HCT116 (cell line): Measurements from ENCODE around the gene NFIX. TPM values are rescaled to one million over a fixed set of nuclear protein-coding genes. Genes with fewer than 3 reads are reported as not detected.

Experiments
- ATAC-seq: fragments of 200-7000 bp; cut with Tn5 transposase; 2 replicates; pipeline ENCODE4 v1.9.1; 2020; ENCODE audit warnings: mild to moderate bottlenecking, moderate library complexity
- BruUV-seq: library from RNA; stranded (reverse); fragments of 400-500 nt; replicated peaks from 2 replicates; lab custom pipeline; 2021; lab: Mats Ljungman, UMichigan
- CTCF ChIA-PET: fragments of 300-600 bp; sonication (Branson Sonifier 250); formaldehyde crosslinking; loops from one replicate; lab custom pipeline; 2021; ENCODE audit warnings: antibody characterized with exemption; lab: Charles Lee
- POLR2A ChIA-PET: fragments of 300-600, 350-600 bp; sonication (Branson Sonifier 250); formaldehyde crosslinking; loops from one replicate; lab custom pipeline; 2021; ENCODE audit warnings: antibody characterized with exemption; lab: Charles Lee
- RAD21 ChIA-PET, 2 experiments: fragments of 300-600 bp; sonication (Branson Sonifier 250); formaldehyde crosslinking; loops; one replicate each; lab custom pipeline; 2023; ENCODE audit warnings: low total read pairs in 2 of 2; ENCODE audit not compliant: uncharacterized antibody in 2 of 2, unreplicated experiment in 2 of 2, low non-redundant PET in 1 of 2; lab: Charles Lee
- DNase-seq: peaks from one replicate; pipeline ENCODE4 v3.0.0-alpha.2; 2010; ENCODE audit warnings: low read depth, low spot score
- H2AFZ ChIP-seq: fragments of 200-600 bp; shearing (Covaris generic), sonication (generic); 2 replicates; pipeline ENCODE4 v1.6.1; 2017; ENCODE audit warnings: low read depth, mixed run types, mixed read lengths, antibody characterized with exemption, low read length; ENCODE audit not compliant: poor library complexity, severe bottlenecking
- H3K27ac ChIP-seq: 2 replicates; pipeline ENCODE4 v1.5.1; 2012; ENCODE audit warnings: low read depth, low read length
- H3K27me3 ChIP-seq: fragments of 200-600 bp; sonication (generic); 2 replicates; pipeline ENCODE4 v1.6.1; 2016; ENCODE audit warnings: mixed run types, low read length, mixed read lengths; ENCODE audit not compliant: insufficient read depth
- H3K36me3 ChIP-seq, 2 experiments: fragments of 200-500 bp in 1 of 2; fragments of 200-600 bp in 1 of 2; sonication (Bioruptor generic) in 1 of 2; sonication (generic) in 1 of 2; 2 replicates each; pipeline versions ENCODE4 v1.5.1 to v1.6.1; 2014 to 2016; ENCODE audit warnings: low read length in 2 of 2, inconsistent platforms in 1 of 2, mixed read lengths in 1 of 2, mixed run types in 1 of 2; ENCODE audit not compliant: insufficient read depth in 2 of 2, control insufficient read depth in 1 of 2
- H3K4me1 ChIP-seq, 2 experiments: fragments of 200-600 bp in 1 of 2; sonication (generic) in 1 of 2; 2 replicates each; pipeline versions ENCODE4 v1.5.1 to v1.6.1; 2012 to 2017; ENCODE audit warnings: low read length in 2 of 2, inconsistent platforms in 1 of 2, mild to moderate bottlenecking in 1 of 2, mixed read lengths in 1 of 2, mixed run types in 1 of 2, moderate library complexity in 1 of 2; ENCODE audit not compliant: insufficient read depth in 2 of 2, control insufficient read depth in 1 of 2
- H3K4me2 ChIP-seq: fragments of 200-600 bp; sonication (generic); 2 replicates; pipeline ENCODE4 v1.6.1; 2017; ENCODE audit warnings: mixed run types, low read length, mixed read lengths
- H3K4me3 ChIP-seq, 2 experiments: fragments of 200-600 bp in 1 of 2; sonication (generic) in 1 of 2; replicated peaks in 1 of 2; 2 replicates each; pipeline ENCODE4 v1.5.1; 2011 to 2016; ENCODE audit warnings: low read length in 2 of 2, control low read depth in 1 of 2, low read depth in 1 of 2, mild to moderate bottlenecking in 1 of 2, mixed read lengths in 1 of 2, mixed run types in 1 of 2
- H3K79me2 ChIP-seq: fragments of 200-600 bp; sonication (generic); 2 replicates; pipeline ENCODE4 v1.6.1; 2017; ENCODE audit warnings: mild to moderate bottlenecking, mixed run types, low read length, moderate library complexity, mixed read lengths; ENCODE audit not compliant: insufficient read depth
- H3K9ac ChIP-seq: fragments of 200-600 bp; sonication (generic); 2 replicates; pipeline ENCODE4 v1.6.1; 2016; ENCODE audit warnings: low read length, mixed read lengths
- H3K9me2 ChIP-seq: fragments of 200-600 bp; sonication (generic), shearing (Covaris generic); 2 replicates; pipeline ENCODE4 v1.6.1; 2017; ENCODE audit warnings: mixed run types, mild to moderate bottlenecking, moderate library complexity; ENCODE audit not compliant: insufficient read depth
- H3K9me3 ChIP-seq, 2 experiments: fragments of 200-500 bp in 1 of 2; fragments of 200-600 bp in 1 of 2; sonication (Bioruptor generic) in 1 of 2; sonication (generic) in 1 of 2; 2 replicates each; pipeline ENCODE4 v1.6.1; 2014 to 2017; ENCODE audit warnings: low read length in 2 of 2, mixed read lengths in 2 of 2, inconsistent platforms in 1 of 2, low read depth in 1 of 2, mild to moderate bottlenecking in 1 of 2, mixed run types in 1 of 2, moderate library complexity in 1 of 2; ENCODE audit not compliant: control insufficient read depth in 1 of 2, insufficient read depth in 1 of 2
- H4K20me1 ChIP-seq: fragments of 200-600 bp; sonication (generic), shearing (Covaris generic); 2 replicates; pipeline ENCODE4 v1.6.1; 2017; ENCODE audit warnings: mixed run types, mild to moderate bottlenecking, moderate library complexity; ENCODE audit not compliant: insufficient read depth
- CTCF ChIP-seq, 3 experiments: fragments of 200-600 bp in 1 of 3; sonication (generic) in 1 of 3; IDR thresholded peaks in 2 of 3; conservative IDR thresholded peaks in 1 of 3; 2 replicates each; pipeline ENCODE4 v1.5.1; 2012 to 2017; ENCODE audit warnings: low read depth in 2 of 3, low read length in 2 of 3, antibody characterized with exemption in 1 of 3, borderline replicate concordance in 1 of 3, control low read depth in 1 of 3, mild to moderate bottlenecking in 1 of 3, mixed read lengths in 1 of 3, mixed run types in 1 of 3, moderate library complexity in 1 of 3; ENCODE audit not compliant: insufficient read depth in 1 of 3
- ELF1 ChIP-seq: IDR thresholded peaks from 2 replicates; pipeline ENCODE4 v1.6.1; 2012; ENCODE audit warnings: low read depth, borderline replicate concordance
- FOSL1 ChIP-seq: IDR thresholded peaks from 2 replicates; pipeline ENCODE4 v1.6.1; 2012; ENCODE audit warnings: low read depth
- JUND ChIP-seq: IDR thresholded peaks from 2 replicates; pipeline ENCODE4 v1.6.1; 2012
- MAX ChIP-seq: IDR thresholded peaks from 2 replicates; pipeline ENCODE4 v1.6.1; 2012
- POLR2A ChIP-seq: IDR thresholded peaks from 2 replicates; pipeline ENCODE4 v1.7.0; 2011; ENCODE audit warnings: borderline replicate concordance; ENCODE audit not compliant: insufficient read depth, insufficient read length; ENCODE audit errors: extremely low read depth
- REST ChIP-seq: IDR thresholded peaks from 2 replicates; pipeline ENCODE4 v1.6.1; 2012; ENCODE audit warnings: low read depth
- SP1 ChIP-seq: IDR thresholded peaks from 2 replicates; pipeline ENCODE4 v1.6.1; 2012; ENCODE audit warnings: low read depth
- SRF ChIP-seq: IDR thresholded peaks from 2 replicates; pipeline ENCODE4 v1.6.1; 2012; ENCODE audit warnings: low read depth
- YY1 ChIP-seq: IDR thresholded peaks from 2 replicates; pipeline ENCODE4 v1.6.1; 2011; ENCODE audit warnings: low read length, low read depth, moderate library complexity, mild to moderate bottlenecking; ENCODE audit not compliant: insufficient replicate concordance; ENCODE audit errors: extremely low read depth
- ZNF274 ChIP-seq: fragments of 200-500 bp; sonication (Bioruptor generic); IDR thresholded peaks from 2 replicates; pipeline ENCODE4 v1.6.1; 2014; ENCODE audit warnings: mild to moderate bottlenecking, low read depth, low read length, inconsistent platforms
- intact Hi-C: fragments of 100-400 bp; cut with micrococcal nuclease; formaldehyde crosslinking; loops from 2 replicates; pipeline ENCODE4 v1.10.0; 2022
- total RNA-seq: library from RNA; stranded (reverse); gene quantifications from one replicate; pipeline ENCODE4 v1.2.1, GENCODE V29; 2021; ENCODE audit not compliant: unreplicated experiment
- TF ChIP-seq, protein P1 (sequence below): IDR thresholded peaks from 2 replicates; pipeline ENCODE4 v1.6.1; 2011; ENCODE audit warnings: mild to moderate bottlenecking, low read length, moderate library complexity; ENCODE audit not compliant: insufficient replicate concordance; ENCODE audit errors: extremely low read depth

NFIX gene
- total RNA-seq, 1 experiment from 2014 or later = 34.8 TPM

DNA sequence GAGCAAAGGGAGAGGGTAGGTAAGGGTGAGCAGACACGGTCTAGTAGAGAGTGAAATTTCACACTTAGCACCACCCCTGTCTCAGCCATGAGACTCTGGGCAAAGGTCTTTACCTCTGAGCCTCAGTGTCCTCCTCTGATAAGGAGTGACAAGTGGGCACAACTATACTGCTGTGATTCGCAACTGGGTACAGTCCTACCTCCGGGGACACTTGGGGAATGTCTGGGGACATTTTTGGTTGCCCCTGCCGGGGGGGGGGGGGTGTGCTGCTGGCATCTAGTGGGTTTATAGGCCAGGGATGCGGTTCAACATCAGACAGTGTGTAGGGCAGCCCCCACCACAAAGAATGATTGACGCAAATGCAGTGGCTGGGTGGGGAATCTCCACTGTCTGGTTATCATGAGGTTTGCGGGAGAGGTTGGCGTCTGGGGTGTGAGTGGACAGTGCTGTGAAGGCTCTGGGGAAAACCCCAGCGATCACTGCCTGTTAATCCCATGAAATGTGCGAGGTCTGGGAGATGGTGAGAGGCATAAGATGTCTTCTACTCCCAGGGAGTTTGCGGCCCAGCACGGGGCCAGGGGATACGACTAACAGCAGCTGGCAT is 127.1 kb downstream of the NFIX start:
- RAD21 ChIA-PET = no interaction called here
- TF ChIP-seq POLR2A = no peak
- TF ChIP-seq FOSL1 = no peak
- no peak for TF ChIP-seq ELF1
- TF ChIP-seq REST = no peak
- no peak for TF ChIP-seq CTCF (IDR thresholded peaks at IDR 0.05 in 2 of 3, conservative IDR thresholded peaks at IDR 0.05 in 1 of 3; ENCODE audit: borderline replicate concordance in 1 of 3, insufficient read depth in 1 of 3, low read depth in 2 of 3, low read length in 2 of 3)
- TF ChIP-seq MAX = no peak
- TF ChIP-seq, protein P1, sequence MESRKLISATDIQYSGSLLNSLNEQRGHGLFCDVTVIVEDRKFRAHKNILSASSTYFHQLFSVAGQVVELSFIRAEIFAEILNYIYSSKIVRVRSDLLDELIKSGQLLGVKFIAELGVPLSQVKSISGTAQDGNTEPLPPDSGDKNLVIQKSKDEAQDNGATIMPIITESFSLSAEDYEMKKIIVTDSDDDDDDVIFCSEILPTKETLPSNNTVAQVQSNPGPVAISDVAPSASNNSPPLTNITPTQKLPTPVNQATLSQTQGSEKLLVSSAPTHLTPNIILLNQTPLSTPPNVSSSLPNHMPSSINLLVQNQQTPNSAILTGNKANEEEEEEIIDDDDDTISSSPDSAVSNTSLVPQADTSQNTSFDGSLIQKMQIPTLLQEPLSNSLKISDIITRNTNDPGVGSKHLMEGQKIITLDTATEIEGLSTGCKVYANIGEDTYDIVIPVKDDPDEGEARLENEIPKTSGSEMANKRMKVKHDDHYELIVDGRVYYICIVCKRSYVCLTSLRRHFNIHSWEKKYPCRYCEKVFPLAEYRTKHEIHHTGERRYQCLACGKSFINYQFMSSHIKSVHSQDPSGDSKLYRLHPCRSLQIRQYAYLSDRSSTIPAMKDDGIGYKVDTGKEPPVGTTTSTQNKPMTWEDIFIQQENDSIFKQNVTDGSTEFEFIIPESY = no peak
- TF ChIP-seq SP1 = no peak
- no peak for TF ChIP-seq JUND
- TF ChIP-seq YY1 = no peak
- no peak for TF ChIP-seq ZNF274
- no peak for TF ChIP-seq SRF
- ATAC-seq = no peak

More for the DNA sequence above, 127.1 kb downstream of the NFIX start:
- BruUV-seq = no TSS peak
- ChIA-PET CTCF (no interaction called here), POLR2A (no interaction called here)
- Histone ChIP-seq H3K27ac (no peak overlapping the region), H3K4me2 (no peak overlapping the region), H2AFZ (no peak overlapping the region), H3K9me2 (no peaks in the 10 kb centered on the region), H4K20me1 (peaks cover 24% of the 10 kb centered on the region; the same call in 1 of the 2 replicates), H3K36me3 (peaks cover 9 to 31% of the 10 kb centered on the region in 2 experiments; a peak in 3 of 4 replicates), H3K79me2 (peaks cover 91% of the 10 kb centered on the region), H3K4me1 (peaks cover 12 to 37% of the 10 kb centered on the region in 2 experiments; a peak in 3 of 4 replicates), H3K4me3 (no peak overlapping the region), H3K27me3 (no peaks in the 10 kb centered on the region), H3K9ac (no peak overlapping the region), H3K9me3 (no peaks in the 10 kb centered on the region)
- no peak for DNase-seq
- intact Hi-C loops = no loop called here
